Measurements from ENCODE around the gene PIP4K2A. TPM values are rescaled to one million over a fixed set of nuclear protein-coding genes. Genes with fewer than 3 reads are reported as not detected.

PIP4K2A gene
- total RNA-seq, 1 donor from 2014 or later, result 67.6 TPM

- Histone ChIP-seq H3K4me1 (peaks cover 50% of the 10 kb centered on the region), H3K36me3 (peaks cover 12% of the 10 kb centered on the region), H3K27ac (peak overlapping the region; percentile 4), H3K9me3 (no peaks in the 10 kb centered on the region), H3K4me3 (no peak overlapping the region), H3K27me3 (ENCODE audit: low read depth) (no peaks in the 10 kb centered on the region)
- intact Hi-C loops (cut with DNase I), result no loop called here
- ATAC-seq (no peak), DNase-seq (no peak)
- TF ChIP-seq CTCF (IDR thresholded peaks at IDR 0.05), result no peak
Observed at GRCh38 chr10:22604344-22605126, 109.8 kb downstream of the PIP4K2A start.

GRCh38 chr10:22603581-22603980 is 110.8 kb downstream of the PIP4K2A start:
- Histone ChIP-seq H3K4me3 (no peak overlapping the region), H3K27me3 (ENCODE audit: low read depth) (no peaks in the 10 kb centered on the region), H3K9me3 (no peaks in the 10 kb centered on the region), H3K4me1 (peaks cover 54% of the 10 kb centered on the region), H3K27ac (no peak overlapping the region), H3K36me3 (peaks cover 8% of the 10 kb centered on the region)
- no peak for TF ChIP-seq CTCF (IDR thresholded peaks at IDR 0.05)
- ATAC-seq, result no peak
- intact Hi-C loops (cut with DNase I), result no loop called here
- DNase-seq, result no peak

DNA sequence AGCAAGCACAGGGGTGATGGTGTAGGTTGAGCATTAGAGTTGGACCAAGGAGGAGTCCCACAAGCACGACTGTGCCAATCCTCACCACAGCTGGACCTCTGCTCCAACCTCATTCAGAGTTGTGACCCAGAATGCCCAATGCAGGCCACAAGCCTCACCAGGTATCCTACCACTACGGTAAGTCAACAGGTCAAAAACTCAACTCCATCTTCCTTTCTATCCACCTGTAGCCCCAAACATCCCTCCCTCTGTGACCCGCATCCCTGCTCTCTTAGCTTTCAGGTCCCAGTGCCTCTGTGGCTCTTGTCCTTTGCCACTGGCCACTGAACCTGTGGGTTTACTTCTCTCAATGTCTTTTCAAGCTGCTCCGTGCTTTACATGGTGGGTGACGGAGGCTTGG is 112.8 kb downstream of the PIP4K2A start:
- Histone ChIP-seq H3K27me3 (ENCODE audit: low read depth) (no peaks in the 10 kb centered on the region), H3K36me3 (no peaks in the 10 kb centered on the region), H3K9me3 (no peaks in the 10 kb centered on the region), H3K27ac (no peak overlapping the region), H3K4me1 (peaks cover 40% of the 10 kb centered on the region), H3K4me3 (no peak overlapping the region)
- no peak for ATAC-seq
- intact Hi-C loops (cut with DNase I), result no loop called here
- no peak for TF ChIP-seq CTCF (IDR thresholded peaks at IDR 0.05)
- no peak for DNase-seq

DNA sequence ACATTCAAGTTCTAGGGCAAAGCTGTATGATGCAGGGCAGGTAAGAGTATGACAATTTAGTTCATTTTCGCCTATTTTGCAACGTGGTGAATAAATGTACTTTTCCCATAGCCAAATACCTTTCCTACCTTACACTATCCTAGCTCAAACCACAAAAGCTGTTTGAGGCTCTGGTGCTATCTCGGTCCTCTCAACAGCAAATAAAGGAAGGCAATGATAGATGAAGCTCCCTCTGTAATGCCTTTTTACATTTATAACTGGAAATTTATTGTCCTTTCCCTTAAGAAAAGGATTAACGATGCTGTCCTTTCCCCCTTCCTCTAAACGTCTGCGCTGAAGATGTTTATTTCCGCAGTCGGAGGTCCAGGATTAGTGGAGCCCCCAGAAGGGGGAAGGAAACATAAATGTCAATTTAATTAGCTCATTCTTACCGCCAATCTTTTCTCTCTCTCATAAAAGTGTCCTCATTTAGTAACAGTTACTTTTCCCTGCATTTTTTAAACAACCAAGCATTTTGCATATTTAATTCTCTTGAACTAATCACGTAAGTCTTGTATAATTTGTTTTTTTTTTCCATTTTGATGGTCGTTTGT is 114.6 kb downstream of the PIP4K2A start:
- Histone ChIP-seq H3K9me3 (no peaks in the 10 kb centered on the region), H3K4me1 (peaks cover 21% of the 10 kb centered on the region), H3K27me3 (ENCODE audit: low read depth) (no peaks in the 10 kb centered on the region), H3K27ac (no peak overlapping the region), H3K36me3 (no peaks in the 10 kb centered on the region), H3K4me3 (no peak overlapping the region)
- intact Hi-C loops (cut with DNase I), result no loop called here
- TF ChIP-seq CTCF (IDR thresholded peaks at IDR 0.05), result no peak
- ATAC-seq (no peak), DNase-seq (no peak)

GRCh38 chr10:22599048-22599561 is 115.3 kb downstream of the PIP4K2A start:
- intact Hi-C loops (cut with DNase I), result no loop called here
- H3K27ac ChIP-seq, result no peak overlapping the region
- no peak for ATAC-seq

More at GRCh38 chr10:22599048-22599561, 115.3 kb downstream of the PIP4K2A start:
- H3K9me3 ChIP-seq, result no peaks in the 10 kb centered on the region
- H3K27me3 ChIP-seq (ENCODE audit: low read depth), result no peaks in the 10 kb centered on the region
- H3K4me3 ChIP-seq, result no peak overlapping the region
- no peak for TF ChIP-seq CTCF (IDR thresholded peaks at IDR 0.05)
- no peaks in the 10 kb centered on the region for H3K36me3 ChIP-seq
- peaks cover 17% of the 10 kb centered on the region for H3K4me1 ChIP-seq
- DNase-seq, result no peak

Data from lower lobe of right lung (tissue), 2 donors.